GM18951 (cell line): Measurements from ENCODE around the gene TTLL3.
A peak's percentile ranks its signal among the peaks of the same experiment; 100 is the strongest.
"Not testable (repeated sequence)": the region's sequence is repeated elsewhere in the genome, so short reads cannot be mapped to it uniquely, and the experiment has no call there.

ENCODE experiments used
- POLR2A ChIP-seq: IDR thresholded peaks from 4 replicates; pipeline ENCODE4 v1.6.1; 2011; ENCODE audit warnings: mild to moderate bottlenecking; ENCODE audit not compliant: insufficient read length, insufficient read depth; ENCODE audit errors: extremely low read depth
- in situ Hi-C: fragments of 300-500 bp; cut with MboI; formaldehyde crosslinking; loops from one replicate; pipeline ENCODE4 v1.12.0; 2022; ENCODE audit warnings: low sequenced_read_pairs, mixed read lengths, inconsistent platforms; ENCODE audit not compliant: unreplicated experiment

Gene TTLL3

GRCh38 chr3:9809615-9810432 lies at the start of gene TTLL3:
TTLL3 (plus strand) TSS chr3:9810262; CDS start chr3:9810662, 400 bp downstream.
- in situ Hi-C loops = no loop called here

GRCh38 chr3:9760779-9761505 lies 49.1 kb upstream of the TTLL3 start:
- no peak for TF ChIP-seq POLR2A
- in situ Hi-C loops = no loop called here

More at GRCh38 chr3:9809615-9810432, at the start of gene TTLL3:
- TF ChIP-seq POLR2A = peak; percentile 67

GRCh38 chr3:9761919-9762318 lies 48.1 kb upstream of the TTLL3 start:
- in situ Hi-C loops = no loop called here

GRCh38 chr3:9762871-9763270 lies 47.2 kb upstream of the TTLL3 start:
- in situ Hi-C loops = no loop called here

More at GRCh38 chr3:9761919-9762318, 48.1 kb upstream of the TTLL3 start:
- TF ChIP-seq POLR2A = no peak

GRCh38 chr3:9765865-9766264 lies 44.2 kb upstream of the TTLL3 start:
- in situ Hi-C loops = no loop called here

More at GRCh38 chr3:9762871-9763270, 47.2 kb upstream of the TTLL3 start:
- TF ChIP-seq POLR2A = no peak

GRCh38 chr3:9767418-9767817 lies 42.6 kb upstream of the TTLL3 start:
- TF ChIP-seq POLR2A = no peak
- in situ Hi-C loops = no loop called here

More at GRCh38 chr3:9765865-9766264, 44.2 kb upstream of the TTLL3 start:
- TF ChIP-seq POLR2A = no peak

- in situ Hi-C loops = no loop called here
Measured at GRCh38 chr3:9768141-9768775, 41.8 kb upstream of the TTLL3 start.

GRCh38 chr3:9769012-9769411 lies 41.0 kb upstream of the TTLL3 start:
- TF ChIP-seq POLR2A = no peak
- in situ Hi-C loops = no loop called here

More at GRCh38 chr3:9768141-9768775, 41.8 kb upstream of the TTLL3 start:
- no peak for TF ChIP-seq POLR2A

- TF ChIP-seq POLR2A = no peak
- in situ Hi-C loops = no loop called here
Measured at GRCh38 chr3:9769426-9770275, 40.4 kb upstream of the TTLL3 start, which contains the start of gene CAMK1. CAMK1 (minus strand) TSS chr3:9769947; CDS start chr3:9767749, 2,198 bp downstream.

GRCh38 chr3:9770276-9770812 lies 39.7 kb upstream of the TTLL3 start:
- TF ChIP-seq POLR2A = no peak
- in situ Hi-C loops = no loop called here

GRCh38 chr3:9771007-9771406 lies 39.1 kb upstream of the TTLL3 start:
- in situ Hi-C loops = not testable (repeated sequence)
